ENCODE results near the gene SNX25. TPM values are rescaled to one million over a fixed set of nuclear protein-coding genes. Genes with fewer than 3 reads are reported as not detected.

The SNX25 gene
- total and polyA plus RNA-seq, 8 donors = 2.6 to 36.8 (median 8.3) TPM

- Histone ChIP-seq H3K36me3 (no peaks in the 10 kb centered on the region), H3K27ac (no peak overlapping the region), H3K4me1 (peaks cover 14 to 49% (median 24%) of the 10 kb centered on the region in 4 donors), H3K27me3 (peaks cover 0 to 6% (median 0%) of the 10 kb centered on the region in 3 donors), H3K4me3 (peak overlapping the region in 1 of 4 donors; percentile 65), H3K9me3 (no peaks in the 10 kb centered on the region)
- no peak for DNase-seq
- TF ChIP-seq POLR2AphosphoS5 (IDR thresholded peaks at IDR 0.05) (no peak), CTCF (IDR thresholded peaks at IDR 0.05) (no peak), EP300 (IDR thresholded peaks at IDR 0.05) (no peak), POLR2A (IDR thresholded peaks at IDR 0.05) (no peak)
- intact Hi-C loops (cut with DNase I; ENCODE audit: low total_unique reads) = loop anchor here (10.0 kb wide), 1 partner anchor 183 kb away; the partner anchor contains the start of genes ANKRD37 and LRP2BP
- WGBS, 5 donors = 28 to 75% (median 46%) methylated on average over 2 of the region's 2 CpGs
Observed at GRCh38 chr4:185211641-185212040, 2.2 kb downstream of the SNX25 start.

- no peak for DNase-seq
- TF ChIP-seq POLR2A (IDR thresholded peaks at IDR 0.05) (no peak), POLR2AphosphoS5 (IDR thresholded peaks at IDR 0.05) (no peak), EP300 (IDR thresholded peaks at IDR 0.05) (no peak), CTCF (IDR thresholded peaks at IDR 0.05) (no peak)
- Histone ChIP-seq H3K4me1 (peaks cover 14 to 52% (median 24%) of the 10 kb centered on the region in 4 donors), H3K4me3 (no peak overlapping the region), H3K9me3 (no peaks in the 10 kb centered on the region), H3K27ac (no peak overlapping the region), H3K36me3 (no peaks in the 10 kb centered on the region), H3K27me3 (peaks cover 0 to 6% (median 0%) of the 10 kb centered on the region in 3 donors)
- intact Hi-C loops (cut with DNase I; ENCODE audit: low total_unique reads) = loop anchor here (10.0 kb wide), 1 partner anchor 182 kb away; the partner anchor contains the start of genes ANKRD37 and LRP2BP
- WGBS, 5 donors = 91 to 99% (median 97%) methylated on average over 4 of the region's 4 CpGs
Observed at GRCh38 chr4:185212581-185212980, 3.2 kb downstream of the SNX25 start.

GRCh38 chr4:185213877-185214276, 4.5 kb downstream of the SNX25 start:
- 86 to 95% (median 91%) methylated on average over 4 of the region's 4 CpGs for WGBS, 5 donors
- no peaks in the 10 kb centered on the region for H3K9me3 ChIP-seq
- TF ChIP-seq POLR2AphosphoS5 (IDR thresholded peaks at IDR 0.05) = no peak
- TF ChIP-seq EP300 (IDR thresholded peaks at IDR 0.05) = no peak
- TF ChIP-seq POLR2A (IDR thresholded peaks at IDR 0.05) = no peak
- TF ChIP-seq CTCF (IDR thresholded peaks at IDR 0.05) = no peak
- H3K36me3 ChIP-seq = no peaks in the 10 kb centered on the region
- peaks cover 0 to 6% (median 0%) of the 10 kb centered on the region in 3 donors for H3K27me3 ChIP-seq
- H3K4me1 ChIP-seq = peaks cover 10 to 51% (median 20%) of the 10 kb centered on the region in 4 donors
- intact Hi-C loops (cut with DNase I; ENCODE audit: low total_unique reads) = loop anchor here (10.0 kb wide), 1 partner anchor 181 kb away; the partner anchor contains the start of genes ANKRD37 and LRP2BP
- no peak for DNase-seq
- H3K4me3 ChIP-seq = no peak overlapping the region
- H3K27ac ChIP-seq = no peak overlapping the region

GRCh38 chr4:185215261-185215660, 5.9 kb downstream of the SNX25 start:
- H3K9me3 ChIP-seq = no peaks in the 10 kb centered on the region
- peaks cover 9 to 58% (median 21%) of the 10 kb centered on the region in 4 donors for H3K4me1 ChIP-seq
- no peak for DNase-seq
- H3K4me3 ChIP-seq = no peak overlapping the region
- no peaks in the 10 kb centered on the region for H3K36me3 ChIP-seq
- WGBS, 5 donors = 70 to 87% (median 80%) methylated on average over 2 of the region's 2 CpGs
- H3K27ac ChIP-seq = no peak overlapping the region
- TF ChIP-seq EP300 (IDR thresholded peaks at IDR 0.05) (no peak), POLR2A (IDR thresholded peaks at IDR 0.05) (no peak), POLR2AphosphoS5 (IDR thresholded peaks at IDR 0.05) (no peak), CTCF (IDR thresholded peaks at IDR 0.05) (no peak)
- intact Hi-C loops (cut with DNase I; ENCODE audit: low total_unique reads) = loop anchor here (10.0 kb wide), 1 partner anchor 180 kb away; the partner anchor contains the start of genes ANKRD37 and LRP2BP
- peaks cover 0 to 6% (median 0%) of the 10 kb centered on the region in 3 donors for H3K27me3 ChIP-seq

Data from stomach (tissue), 9 donors.